Effector memory CD4-positive, alpha-beta T cell (primary cell): ENCODE measurements around the gene FIBP.

Experiments used
- DNase-seq, 3 donors: peaks; one replicate each; pipeline ENCODE4 v3.0.0-alpha.2; 2020
- H3K27ac ChIP-seq: 2 replicates; pipeline ENCODE4 v1.7.0; 2013; ENCODE audit warnings: mild to moderate bottlenecking, low read length, moderate library complexity; ENCODE audit not compliant: insufficient read depth, poor library complexity, severe bottlenecking
- H3K27me3 ChIP-seq: replicated peaks from 2 replicates; pipeline ENCODE4 v1.7.0; 2013; ENCODE audit warnings: mild to moderate bottlenecking, low read length; ENCODE audit not compliant: insufficient read depth, control insufficient read depth, poor library complexity, severe bottlenecking
- H3K36me3 ChIP-seq: 2 replicates; pipeline ENCODE4 v1.7.0; 2013; ENCODE audit warnings: mild to moderate bottlenecking, low read length, moderate library complexity; ENCODE audit not compliant: control insufficient read depth, insufficient read depth
- H3K4me1 ChIP-seq: 2 replicates; pipeline ENCODE4 v1.7.0; 2013; ENCODE audit warnings: low read length, mild to moderate bottlenecking; ENCODE audit not compliant: control insufficient read depth, insufficient read depth, poor library complexity, severe bottlenecking
- H3K4me3 ChIP-seq: 2 replicates; pipeline ENCODE4 v1.7.0; 2013; ENCODE audit warnings: low read length, low read depth, mild to moderate bottlenecking; ENCODE audit not compliant: insufficient read depth, poor library complexity, severe bottlenecking
- H3K9me3 ChIP-seq: 2 replicates; pipeline ENCODE4 v1.7.0; 2013; ENCODE audit warnings: mild to moderate bottlenecking, low read length, moderate library complexity; ENCODE audit not compliant: control insufficient read depth

The FIBP gene

DNA sequence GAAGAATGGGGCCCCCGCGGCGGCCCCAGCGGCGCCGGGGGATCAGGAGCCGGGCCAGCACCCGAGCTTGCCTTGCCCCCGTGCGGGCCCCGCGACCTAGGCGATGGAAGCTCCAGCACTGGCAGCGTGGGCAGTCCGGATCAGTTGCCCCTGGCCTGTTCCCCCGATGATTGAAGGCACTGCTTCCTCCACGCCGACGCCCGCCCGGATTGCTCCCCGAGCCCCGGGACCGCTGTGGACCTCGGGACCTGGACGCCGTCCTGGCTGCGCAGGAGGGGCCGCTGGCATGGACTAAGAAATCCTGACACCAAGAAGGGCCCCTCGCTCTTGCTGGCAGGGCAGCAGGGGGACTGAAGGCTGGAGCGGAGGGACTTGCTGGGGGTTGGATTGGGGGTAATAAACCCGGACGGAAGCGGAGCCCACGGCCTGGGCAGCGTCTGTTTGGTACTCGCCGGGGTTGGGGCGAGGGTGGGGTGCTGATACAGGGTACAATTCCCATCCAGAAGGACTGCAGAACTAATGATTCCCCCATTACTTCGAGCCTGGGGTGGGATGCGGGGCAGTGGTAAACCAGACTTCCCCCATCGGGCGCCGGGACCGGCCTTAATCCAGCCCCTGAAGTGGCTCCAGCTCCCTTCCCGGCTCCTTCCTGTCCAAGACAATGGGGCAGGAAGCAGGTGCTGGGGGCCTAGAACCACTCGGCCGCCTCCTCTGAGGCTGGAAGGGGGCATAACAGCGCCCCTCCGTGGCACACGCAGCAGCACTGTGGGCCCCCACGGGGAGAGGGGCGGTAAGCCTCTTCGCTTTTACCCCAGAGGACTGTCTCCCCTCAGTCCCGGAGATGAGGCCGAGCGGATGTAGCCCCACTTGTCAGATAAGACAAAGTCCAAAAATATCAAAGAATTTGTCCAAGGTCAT, 3.2 kb upstream of the FIBP start:
- H3K27me3 ChIP-seq: no peaks in the 10 kb centered on the region
- H3K4me3 ChIP-seq: peak overlapping the region; percentile 79
- H3K9me3 ChIP-seq: no peaks in the 10 kb centered on the region
- H3K4me1 ChIP-seq: peaks cover 45% of the 10 kb centered on the region
- peak overlapping the region; percentile 90 for H3K27ac ChIP-seq
- H3K36me3 ChIP-seq: no peaks in the 10 kb centered on the region
- no peak for DNase-seq

DNA sequence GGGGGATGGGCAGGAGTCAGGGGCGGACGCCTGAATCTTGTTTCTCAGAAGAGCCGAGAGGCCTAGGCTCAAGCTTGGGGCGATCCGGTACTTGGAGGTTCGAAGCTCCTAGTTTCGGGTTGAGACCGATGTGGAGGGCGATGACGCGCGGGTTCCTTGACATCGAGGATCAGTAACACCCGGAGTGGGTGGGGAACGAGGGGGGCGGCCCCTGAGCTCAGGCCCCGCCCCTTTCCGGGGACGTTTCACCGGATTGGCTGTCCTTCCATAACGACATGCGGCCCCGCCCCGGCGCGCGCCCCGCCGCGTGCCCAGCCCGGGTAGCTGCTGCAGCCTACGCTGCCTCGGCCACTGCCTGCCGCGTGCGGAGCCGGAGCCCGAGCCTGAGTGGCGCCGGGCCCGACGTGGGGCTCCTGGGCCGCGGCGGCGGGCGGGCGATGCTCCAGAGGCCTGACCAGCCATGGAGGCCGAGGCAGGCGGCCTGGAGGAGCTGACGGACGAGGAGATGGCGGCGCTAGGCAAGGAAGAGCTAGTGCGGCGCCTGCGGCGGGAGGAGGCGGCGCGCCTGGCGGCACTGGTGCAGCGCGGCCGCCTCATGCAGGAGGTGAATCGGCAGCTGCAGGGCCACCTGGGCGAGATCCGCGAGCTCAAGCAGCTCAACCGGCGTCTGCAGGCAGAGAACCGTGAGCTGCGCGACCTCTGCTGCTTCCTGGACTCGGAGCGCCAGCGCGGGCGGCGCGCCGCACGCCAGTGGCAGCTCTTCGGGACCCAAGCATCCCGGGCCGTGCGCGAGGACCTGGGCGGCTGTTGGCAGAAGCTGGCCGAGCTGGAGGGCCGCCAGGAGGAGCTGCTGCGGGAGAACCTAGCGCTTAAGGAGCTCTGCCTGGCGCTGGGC, 2.3 kb upstream of the FIBP start, which contains the start of gene CCDC85B:
Gene CCDC85B, plus strand, starts transcription at position 350 of the 895 bp plus-strand sequence. Its CDS starts 111 bp downstream, at position 461.
- Histone ChIP-seq H3K9me3 (no peaks in the 10 kb centered on the region), H3K27me3 (no peaks in the 10 kb centered on the region), H3K27ac (peak within 1 kb of the TSS; percentile 90), H3K4me1 (peaks cover 45% of the 10 kb centered on the region), H3K36me3 (peaks cover 2% of the 10 kb centered on the region), H3K4me3 (peak within 1 kb of the TSS; percentile 79)
- DNase-seq: peak; percentile 96 to 97 (median 97)

DNA sequence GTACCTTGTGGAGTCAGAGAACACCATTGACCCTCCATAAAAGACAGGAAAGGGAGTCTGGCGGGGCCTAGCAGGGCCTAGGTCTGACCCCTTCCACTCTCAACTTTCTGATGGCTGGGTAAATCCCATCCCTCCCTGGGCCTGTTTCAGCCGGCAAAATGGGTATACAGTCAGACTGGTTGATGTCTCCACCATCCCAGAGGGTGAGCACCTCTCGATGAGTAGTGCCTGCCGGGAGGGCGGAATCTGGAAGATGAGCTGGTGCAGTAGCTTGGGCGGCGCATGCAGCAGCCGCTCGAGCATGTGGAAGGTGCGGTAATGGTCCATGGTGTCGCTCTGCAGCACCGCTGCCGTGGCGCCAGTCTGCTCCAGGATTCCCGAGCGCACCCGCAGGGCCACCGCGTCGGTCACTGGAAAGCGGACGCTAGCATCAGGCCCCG, 528 bp downstream of the FIBP start:
- peaks cover 33% of the 10 kb centered on the region for H3K4me1 ChIP-seq
- peaks cover 22% of the 10 kb centered on the region for H3K36me3 ChIP-seq
- H3K27ac ChIP-seq: peak overlapping the region; percentile 90
- no peak for DNase-seq
- H3K9me3 ChIP-seq: no peaks in the 10 kb centered on the region
- H3K27me3 ChIP-seq: no peaks in the 10 kb centered on the region
- peak overlapping the region; percentile 79 for H3K4me3 ChIP-seq

DNA sequence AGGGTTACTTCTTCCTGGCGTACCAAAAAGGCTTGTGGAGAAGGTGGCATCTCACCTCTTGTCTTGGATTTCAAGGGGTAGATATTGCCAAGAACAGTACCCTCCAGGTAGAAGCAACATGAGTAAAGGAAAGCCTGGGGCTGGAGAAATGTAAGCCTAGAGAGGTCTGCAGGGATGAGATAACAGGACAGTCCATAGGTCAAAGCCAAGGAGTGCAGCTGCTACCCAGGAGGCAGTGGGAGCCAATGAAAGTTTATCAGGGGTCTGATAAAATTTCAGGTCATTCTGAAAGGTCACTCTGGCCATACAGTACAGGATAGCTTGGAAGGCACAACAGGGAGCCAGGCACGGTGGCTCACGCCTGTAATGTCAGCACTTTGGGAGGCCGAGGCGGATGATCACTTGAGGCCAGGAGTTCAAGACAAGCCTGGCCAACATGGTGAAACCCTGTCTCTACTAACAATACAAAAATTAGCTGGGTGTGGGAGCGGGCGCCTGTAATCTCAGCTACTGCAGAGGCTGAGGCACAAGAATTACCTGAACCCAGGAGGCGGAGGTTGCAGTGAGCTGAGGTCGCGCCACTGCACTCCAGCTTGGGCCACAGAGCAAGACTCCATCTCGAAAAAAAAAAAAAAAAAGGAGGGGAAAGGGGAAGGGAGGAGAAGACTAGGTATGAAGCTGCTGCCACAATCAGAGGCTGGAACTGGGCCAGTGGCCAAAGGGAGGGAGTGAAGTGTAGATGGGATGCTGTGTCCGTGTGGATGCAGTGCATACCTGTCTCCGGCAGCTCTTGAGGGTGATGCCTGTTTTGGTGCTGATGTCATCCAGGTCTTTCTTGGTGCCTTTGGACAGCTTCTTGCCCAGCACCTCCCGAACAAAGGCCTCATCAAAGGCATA, 1.2 kb downstream of the FIBP start:
- Histone ChIP-seq H3K27me3 (no peaks in the 10 kb centered on the region), H3K4me1 (peaks cover 26% of the 10 kb centered on the region), H3K9me3 (no peaks in the 10 kb centered on the region), H3K27ac (peak overlapping the region; percentile 90), H3K36me3 (peaks cover 27% of the 10 kb centered on the region), H3K4me3 (no peak overlapping the region)
- DNase-seq: no peak

DNA sequence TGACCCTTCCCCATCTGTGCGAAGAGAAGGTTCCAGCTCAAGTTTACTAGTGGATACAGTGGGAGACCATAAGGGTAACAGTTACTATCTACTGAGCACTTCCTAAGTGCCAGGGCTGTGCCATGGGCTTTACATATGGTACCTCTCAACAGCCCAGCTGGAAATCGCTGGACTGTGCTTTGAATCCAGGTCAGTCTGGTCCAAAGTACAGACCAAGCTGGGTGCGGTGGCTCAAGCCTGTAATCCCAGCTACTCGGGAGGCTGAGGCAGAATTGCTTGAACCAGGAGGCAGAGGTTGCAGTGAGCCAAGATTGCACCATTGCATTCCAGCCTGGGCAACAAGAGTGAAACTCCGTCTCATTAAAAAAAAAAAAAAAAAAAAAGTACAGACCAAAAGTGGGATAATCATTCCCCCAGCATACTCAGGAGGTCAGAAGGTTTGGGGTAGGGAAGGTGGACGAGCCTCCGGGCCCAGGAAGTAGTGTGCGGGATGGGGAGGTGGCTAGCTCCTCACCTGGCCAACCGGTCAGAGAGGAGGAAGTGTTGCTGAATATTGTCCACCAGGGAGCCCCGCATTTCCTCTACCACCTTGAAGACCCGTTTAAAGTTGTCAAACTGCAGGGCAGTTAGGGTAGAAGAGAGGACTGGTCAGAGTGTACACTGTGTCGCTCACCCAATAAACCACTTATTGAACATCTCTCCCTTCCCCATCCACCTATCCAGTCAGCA, 2.3 kb downstream of the FIBP start:
- no peak overlapping the region for H3K27ac ChIP-seq
- DNase-seq: no peak
- no peak overlapping the region for H3K4me3 ChIP-seq
- H3K27me3 ChIP-seq: no peaks in the 10 kb centered on the region
- peaks cover 22% of the 10 kb centered on the region for H3K4me1 ChIP-seq
- peaks cover 27% of the 10 kb centered on the region for H3K36me3 ChIP-seq
- no peaks in the 10 kb centered on the region for H3K9me3 ChIP-seq

DNA sequence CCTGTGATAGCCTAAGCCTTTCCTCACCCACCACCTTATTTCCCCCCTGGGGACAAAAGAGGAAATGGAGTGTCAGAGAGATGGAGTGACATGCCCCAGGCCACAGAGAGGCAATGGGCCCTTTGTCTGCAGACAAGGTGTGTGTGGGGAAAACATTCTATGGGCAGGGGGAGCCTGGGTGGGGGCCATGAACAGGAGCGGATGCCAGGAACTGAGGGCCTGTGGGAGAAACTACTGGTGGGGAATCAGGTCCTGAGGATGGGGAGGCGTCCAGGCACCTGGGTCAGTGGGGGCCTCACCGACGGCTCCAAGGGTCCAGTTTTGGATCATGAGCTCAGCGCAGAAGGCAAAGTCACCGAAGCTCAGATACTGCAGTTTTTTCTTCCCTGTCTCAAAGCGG, 3.0 kb downstream of the FIBP start:
- no peak overlapping the region for H3K27ac ChIP-seq
- no peaks in the 10 kb centered on the region for H3K9me3 ChIP-seq
- no peak for DNase-seq
- H3K27me3 ChIP-seq: no peaks in the 10 kb centered on the region
- peaks cover 29% of the 10 kb centered on the region for H3K4me1 ChIP-seq
- H3K4me3 ChIP-seq: no peak overlapping the region
- peaks cover 27% of the 10 kb centered on the region for H3K36me3 ChIP-seq

DNA sequence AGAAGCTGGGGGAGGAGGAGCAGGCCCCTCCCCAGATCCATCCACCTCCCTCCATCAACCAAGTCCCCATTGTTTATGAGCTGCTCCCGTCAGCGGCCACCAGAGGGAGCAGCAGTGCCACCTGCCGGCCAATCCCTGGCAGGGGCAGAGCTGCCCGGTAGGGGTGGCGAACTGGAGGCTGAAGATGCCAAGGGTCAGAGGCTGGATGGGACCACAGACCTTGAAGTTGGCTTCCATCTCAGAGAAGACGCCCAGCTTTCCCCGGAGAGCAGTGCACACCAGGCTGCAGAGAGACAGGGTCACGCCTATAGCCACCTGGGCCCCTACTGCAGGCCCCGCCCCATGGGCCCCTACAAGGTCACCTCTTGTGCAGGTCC, 3.6 kb downstream of the FIBP start:
- peak; percentile 65 to 74 (median 67) for DNase-seq
- H3K9me3 ChIP-seq: no peaks in the 10 kb centered on the region
- peaks cover 28% of the 10 kb centered on the region for H3K4me1 ChIP-seq
- no peak overlapping the region for H3K27ac ChIP-seq
- H3K4me3 ChIP-seq: no peak overlapping the region
- H3K36me3 ChIP-seq: peaks cover 27% of the 10 kb centered on the region
- H3K27me3 ChIP-seq: no peaks in the 10 kb centered on the region

DNA sequence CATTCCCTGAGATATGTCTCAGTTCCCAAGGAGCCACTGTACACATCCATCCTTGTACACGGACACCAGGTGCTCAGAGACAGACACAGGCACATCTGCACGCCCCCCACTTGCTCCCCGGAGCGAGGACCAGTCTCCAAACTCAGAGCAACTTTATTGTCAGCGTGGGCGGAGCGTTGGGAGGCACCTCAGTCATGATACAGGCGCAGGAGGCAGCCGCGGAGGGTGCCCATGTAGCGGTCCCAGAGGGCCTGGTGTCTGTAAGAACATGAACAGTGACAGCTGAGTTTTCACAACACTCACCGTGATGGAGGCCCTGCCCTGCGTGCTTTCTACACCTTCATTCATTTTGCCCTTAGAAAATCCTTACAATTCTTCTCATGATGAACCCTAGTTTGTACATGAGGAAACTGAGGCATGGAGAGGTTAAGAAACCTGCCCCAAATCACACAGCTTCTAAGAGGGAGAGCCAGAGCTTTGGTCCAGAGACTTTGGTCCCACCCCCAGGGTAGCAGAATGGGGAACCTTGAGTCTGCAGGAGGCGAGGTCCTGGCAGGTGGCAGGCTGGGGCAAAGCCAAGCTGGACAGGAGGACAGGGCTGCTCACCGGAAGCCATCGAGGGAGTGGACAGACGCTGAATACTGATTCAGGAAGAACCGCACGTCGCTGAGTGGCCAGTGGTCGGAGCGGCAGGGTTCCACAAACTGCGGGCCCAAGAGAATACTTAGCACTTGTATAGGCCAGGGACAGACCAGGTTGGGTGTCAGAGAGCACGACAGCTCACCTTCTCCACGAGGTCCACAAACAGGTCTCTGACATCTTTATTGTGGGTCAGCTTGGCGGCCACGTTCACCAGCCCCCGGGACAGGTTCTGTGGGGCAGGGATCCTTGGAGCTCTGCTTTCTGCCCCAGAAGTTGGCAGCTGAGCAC, 4.2 kb downstream of the FIBP start:
- H3K9me3 ChIP-seq: no peaks in the 10 kb centered on the region
- no peaks in the 10 kb centered on the region for H3K27me3 ChIP-seq
- peaks cover 33% of the 10 kb centered on the region for H3K4me1 ChIP-seq
- H3K4me3 ChIP-seq: no peak overlapping the region
- peaks cover 27% of the 10 kb centered on the region for H3K36me3 ChIP-seq
- H3K27ac ChIP-seq: no peak overlapping the region
- no peak for DNase-seq
